HCT116 (cell line): ENCODE data around the gene MYL3. TPM values are rescaled to one million over a fixed set of nuclear protein-coding genes. Genes with fewer than 3 reads are reported as not detected.

Experiments
- ATAC-seq: fragments of 200-7000 bp; cut with Tn5 transposase; 2 replicates; pipeline ENCODE4 v1.9.1; 2020; ENCODE audit warnings: mild to moderate bottlenecking, moderate library complexity
- BruUV-seq: library from RNA; stranded (reverse); fragments of 400-500 nt; replicated peaks from 2 replicates; lab custom pipeline; 2021; lab: Mats Ljungman, UMichigan
- CTCF ChIA-PET: fragments of 300-600 bp; sonication (Branson Sonifier 250); formaldehyde crosslinking; loops from one replicate; lab custom pipeline; 2021; ENCODE audit warnings: antibody characterized with exemption; lab: Charles Lee
- POLR2A ChIA-PET: fragments of 300-600, 350-600 bp; sonication (Branson Sonifier 250); formaldehyde crosslinking; loops from one replicate; lab custom pipeline; 2021; ENCODE audit warnings: antibody characterized with exemption; lab: Charles Lee
- RAD21 ChIA-PET, 2 experiments: fragments of 300-600 bp; sonication (Branson Sonifier 250); formaldehyde crosslinking; loops; one replicate each; lab custom pipeline; 2023; ENCODE audit warnings: low total read pairs in 2 of 2; ENCODE audit not compliant: uncharacterized antibody in 2 of 2, unreplicated experiment in 2 of 2, low non-redundant PET in 1 of 2; lab: Charles Lee
- DNase-seq: peaks from one replicate; pipeline ENCODE4 v3.0.0-alpha.2; 2010; ENCODE audit warnings: low read depth, low spot score
- H2AFZ ChIP-seq: fragments of 200-600 bp; shearing (Covaris generic), sonication (generic); 2 replicates; pipeline ENCODE4 v1.6.1; 2017; ENCODE audit warnings: low read depth, mixed run types, mixed read lengths, antibody characterized with exemption, low read length; ENCODE audit not compliant: poor library complexity, severe bottlenecking
- H3K27ac ChIP-seq: 2 replicates; pipeline ENCODE4 v1.5.1; 2012; ENCODE audit warnings: low read depth, low read length
- H3K27me3 ChIP-seq: fragments of 200-600 bp; sonication (generic); 2 replicates; pipeline ENCODE4 v1.6.1; 2016; ENCODE audit warnings: mixed run types, low read length, mixed read lengths; ENCODE audit not compliant: insufficient read depth
- H3K36me3 ChIP-seq, 2 experiments: fragments of 200-500 bp in 1 of 2; fragments of 200-600 bp in 1 of 2; sonication (Bioruptor generic) in 1 of 2; sonication (generic) in 1 of 2; 2 replicates each; pipeline versions ENCODE4 v1.5.1 to v1.6.1; 2014 to 2016; ENCODE audit warnings: low read length in 2 of 2, inconsistent platforms in 1 of 2, mixed read lengths in 1 of 2, mixed run types in 1 of 2; ENCODE audit not compliant: insufficient read depth in 2 of 2, control insufficient read depth in 1 of 2
- H3K4me1 ChIP-seq, 2 experiments: fragments of 200-600 bp in 1 of 2; sonication (generic) in 1 of 2; 2 replicates each; pipeline versions ENCODE4 v1.5.1 to v1.6.1; 2012 to 2017; ENCODE audit warnings: low read length in 2 of 2, inconsistent platforms in 1 of 2, mild to moderate bottlenecking in 1 of 2, mixed read lengths in 1 of 2, mixed run types in 1 of 2, moderate library complexity in 1 of 2; ENCODE audit not compliant: insufficient read depth in 2 of 2, control insufficient read depth in 1 of 2
- H3K4me2 ChIP-seq: fragments of 200-600 bp; sonication (generic); 2 replicates; pipeline ENCODE4 v1.6.1; 2017; ENCODE audit warnings: mixed run types, low read length, mixed read lengths
- H3K4me3 ChIP-seq, 2 experiments: fragments of 200-600 bp in 1 of 2; sonication (generic) in 1 of 2; replicated peaks in 1 of 2; 2 replicates each; pipeline ENCODE4 v1.5.1; 2011 to 2016; ENCODE audit warnings: low read length in 2 of 2, control low read depth in 1 of 2, low read depth in 1 of 2, mild to moderate bottlenecking in 1 of 2, mixed read lengths in 1 of 2, mixed run types in 1 of 2
- H3K79me2 ChIP-seq: fragments of 200-600 bp; sonication (generic); 2 replicates; pipeline ENCODE4 v1.6.1; 2017; ENCODE audit warnings: mild to moderate bottlenecking, mixed run types, low read length, moderate library complexity, mixed read lengths; ENCODE audit not compliant: insufficient read depth
- H3K9ac ChIP-seq: fragments of 200-600 bp; sonication (generic); 2 replicates; pipeline ENCODE4 v1.6.1; 2016; ENCODE audit warnings: low read length, mixed read lengths
- H3K9me2 ChIP-seq: fragments of 200-600 bp; sonication (generic), shearing (Covaris generic); 2 replicates; pipeline ENCODE4 v1.6.1; 2017; ENCODE audit warnings: mixed run types, mild to moderate bottlenecking, moderate library complexity; ENCODE audit not compliant: insufficient read depth
- H3K9me3 ChIP-seq, 2 experiments: fragments of 200-500 bp in 1 of 2; fragments of 200-600 bp in 1 of 2; sonication (Bioruptor generic) in 1 of 2; sonication (generic) in 1 of 2; 2 replicates each; pipeline ENCODE4 v1.6.1; 2014 to 2017; ENCODE audit warnings: low read length in 2 of 2, mixed read lengths in 2 of 2, inconsistent platforms in 1 of 2, low read depth in 1 of 2, mild to moderate bottlenecking in 1 of 2, mixed run types in 1 of 2, moderate library complexity in 1 of 2; ENCODE audit not compliant: control insufficient read depth in 1 of 2, insufficient read depth in 1 of 2
- H4K20me1 ChIP-seq: fragments of 200-600 bp; sonication (generic), shearing (Covaris generic); 2 replicates; pipeline ENCODE4 v1.6.1; 2017; ENCODE audit warnings: mixed run types, mild to moderate bottlenecking, moderate library complexity; ENCODE audit not compliant: insufficient read depth
- CBX3 ChIP-seq: IDR thresholded peaks from 2 replicates; pipeline ENCODE4 v1.6.1; 2012; ENCODE audit warnings: low read depth
- ELF1 ChIP-seq: IDR thresholded peaks from 2 replicates; pipeline ENCODE4 v1.6.1; 2012; ENCODE audit warnings: low read depth, borderline replicate concordance
- FOSL1 ChIP-seq: IDR thresholded peaks from 2 replicates; pipeline ENCODE4 v1.6.1; 2012; ENCODE audit warnings: low read depth
- ZNF274 ChIP-seq: fragments of 200-500 bp; sonication (Bioruptor generic); IDR thresholded peaks from 2 replicates; pipeline ENCODE4 v1.6.1; 2014; ENCODE audit warnings: mild to moderate bottlenecking, low read depth, low read length, inconsistent platforms
- intact Hi-C: fragments of 100-400 bp; cut with micrococcal nuclease; formaldehyde crosslinking; loops from 2 replicates; pipeline ENCODE4 v1.10.0; 2022
- total RNA-seq: library from RNA; stranded (reverse); gene quantifications from one replicate; pipeline ENCODE4 v1.2.1, GENCODE V29; 2021; ENCODE audit not compliant: unreplicated experiment
- TF ChIP-seq, protein P1 (sequence below), 3 experiments: fragments of 200-600 bp in 1 of 3; sonication (generic) in 1 of 3; IDR thresholded peaks in 2 of 3; conservative IDR thresholded peaks in 1 of 3; 2 replicates each; pipeline ENCODE4 v1.5.1; 2012 to 2017; ENCODE audit warnings: low read depth in 2 of 3, low read length in 2 of 3, antibody characterized with exemption in 1 of 3, borderline replicate concordance in 1 of 3, control low read depth in 1 of 3, mild to moderate bottlenecking in 1 of 3, mixed read lengths in 1 of 3, mixed run types in 1 of 3, moderate library complexity in 1 of 3; ENCODE audit not compliant: insufficient read depth in 1 of 3

Gene MYL3
- total RNA-seq, 1 experiment from 2014 or later, result not detected

DNA sequence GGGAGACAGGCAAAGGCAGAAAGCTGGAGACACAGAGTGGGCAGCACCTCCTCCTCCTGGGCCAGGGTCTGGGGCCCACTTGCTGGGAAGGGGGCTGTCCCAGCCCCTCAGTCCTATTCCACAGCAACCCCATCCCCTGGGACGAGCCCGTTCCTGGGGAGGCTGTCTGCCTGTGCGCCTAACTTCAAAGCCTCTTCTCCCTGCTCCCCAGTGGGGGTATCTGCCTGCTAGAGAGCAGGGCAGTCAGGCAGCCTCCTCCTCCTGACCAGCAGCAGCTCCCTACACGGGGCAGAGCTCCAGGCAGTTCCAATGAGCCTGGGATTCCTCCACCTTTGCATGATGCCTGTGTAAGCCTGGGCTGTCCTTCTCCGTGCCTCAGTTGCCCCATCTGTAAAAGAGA, 21.2 kb upstream of the MYL3 start:
- Histone ChIP-seq H3K36me3 (no peaks in the 10 kb centered on the region), H3K9me2 (no peaks in the 10 kb centered on the region), H3K4me3 (no peak overlapping the region), H3K27me3 (no peaks in the 10 kb centered on the region), H3K79me2 (no peaks in the 10 kb centered on the region), H3K9ac (no peak overlapping the region), H4K20me1 (no peaks in the 10 kb centered on the region), H3K4me1 (peaks cover 0 to under 1% of the 10 kb centered on the region in 2 experiments; a peak in 2 of 4 replicates), H3K27ac (no peak overlapping the region), H3K9me3 (no peaks in the 10 kb centered on the region), H3K4me2 (no peak overlapping the region), H2AFZ (no peak overlapping the region)
- ChIA-PET RAD21 (no interaction called here), CTCF (no interaction called here), POLR2A (no interaction called here)
- ATAC-seq (no peak), DNase-seq (no peak)
- intact Hi-C loops, result no loop called here
- BruUV-seq, result no TSS peak
- TF ChIP-seq CBX3 (no peak), ELF1 (no peak), FOSL1 (no peak)

DNA sequence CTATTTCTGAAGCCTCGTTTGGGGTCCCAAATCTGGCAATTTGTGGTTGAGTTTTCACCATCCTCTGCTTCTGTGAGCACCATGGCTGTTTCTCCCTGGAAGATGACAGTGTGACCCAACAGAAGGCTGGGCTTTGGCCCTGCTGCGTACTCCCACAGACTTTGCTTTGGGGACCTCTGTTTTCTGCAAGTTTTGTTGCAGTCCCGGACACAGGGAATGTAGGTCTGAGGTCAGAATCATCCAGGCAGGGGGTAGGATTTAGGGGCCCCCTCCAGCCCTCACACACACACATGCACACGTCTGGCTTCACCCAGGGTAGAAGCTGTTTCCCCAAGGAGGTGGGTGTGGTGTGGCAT, 20.6 kb upstream of the MYL3 start:
- POLR2A ChIA-PET, result no interaction called here
- RAD21 ChIA-PET, result no interaction called here
- no peak for DNase-seq
- Histone ChIP-seq H3K4me3 (no peak overlapping the region), H3K27ac (no peak overlapping the region), H4K20me1 (no peaks in the 10 kb centered on the region), H3K4me2 (no peak overlapping the region), H3K9me3 (no peaks in the 10 kb centered on the region), H3K9ac (no peak overlapping the region), H3K27me3 (no peaks in the 10 kb centered on the region), H3K4me1 (peaks cover 5 to 6% of the 10 kb centered on the region in 2 experiments), H3K79me2 (no peaks in the 10 kb centered on the region), H2AFZ (no peak overlapping the region), H3K36me3 (no peaks in the 10 kb centered on the region), H3K9me2 (no peaks in the 10 kb centered on the region)
- CTCF ChIA-PET, result no interaction called here
- no TSS peak for BruUV-seq
- ATAC-seq, result no peak
- intact Hi-C loops, result no loop called here
- TF ChIP-seq, protein P1, sequence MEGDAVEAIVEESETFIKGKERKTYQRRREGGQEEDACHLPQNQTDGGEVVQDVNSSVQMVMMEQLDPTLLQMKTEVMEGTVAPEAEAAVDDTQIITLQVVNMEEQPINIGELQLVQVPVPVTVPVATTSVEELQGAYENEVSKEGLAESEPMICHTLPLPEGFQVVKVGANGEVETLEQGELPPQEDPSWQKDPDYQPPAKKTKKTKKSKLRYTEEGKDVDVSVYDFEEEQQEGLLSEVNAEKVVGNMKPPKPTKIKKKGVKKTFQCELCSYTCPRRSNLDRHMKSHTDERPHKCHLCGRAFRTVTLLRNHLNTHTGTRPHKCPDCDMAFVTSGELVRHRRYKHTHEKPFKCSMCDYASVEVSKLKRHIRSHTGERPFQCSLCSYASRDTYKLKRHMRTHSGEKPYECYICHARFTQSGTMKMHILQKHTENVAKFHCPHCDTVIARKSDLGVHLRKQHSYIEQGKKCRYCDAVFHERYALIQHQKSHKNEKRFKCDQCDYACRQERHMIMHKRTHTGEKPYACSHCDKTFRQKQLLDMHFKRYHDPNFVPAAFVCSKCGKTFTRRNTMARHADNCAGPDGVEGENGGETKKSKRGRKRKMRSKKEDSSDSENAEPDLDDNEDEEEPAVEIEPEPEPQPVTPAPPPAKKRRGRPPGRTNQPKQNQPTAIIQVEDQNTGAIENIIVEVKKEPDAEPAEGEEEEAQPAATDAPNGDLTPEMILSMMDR (IDR thresholded peaks at IDR 0.05 in 2 of 3, conservative IDR thresholded peaks at IDR 0.05 in 1 of 3; ENCODE audit: borderline replicate concordance in 1 of 3, insufficient read depth in 1 of 3, low read depth in 2 of 3, low read length in 2 of 3), result no peak
- TF ChIP-seq ZNF274, result no peak
